ENCODE measurements around the gene ADCYAP1R1. TPM values are rescaled to one million over a fixed set of nuclear protein-coding genes. Genes with fewer than 3 reads are reported as not detected.
A peak's percentile ranks its signal among the peaks of the same experiment; 100 is the strongest.

The ADCYAP1R1 gene
- total and polyA plus RNA-seq, 7 donors = 0.60 to 35.7 (median 18.2) TPM; not detected in 1

DNA sequence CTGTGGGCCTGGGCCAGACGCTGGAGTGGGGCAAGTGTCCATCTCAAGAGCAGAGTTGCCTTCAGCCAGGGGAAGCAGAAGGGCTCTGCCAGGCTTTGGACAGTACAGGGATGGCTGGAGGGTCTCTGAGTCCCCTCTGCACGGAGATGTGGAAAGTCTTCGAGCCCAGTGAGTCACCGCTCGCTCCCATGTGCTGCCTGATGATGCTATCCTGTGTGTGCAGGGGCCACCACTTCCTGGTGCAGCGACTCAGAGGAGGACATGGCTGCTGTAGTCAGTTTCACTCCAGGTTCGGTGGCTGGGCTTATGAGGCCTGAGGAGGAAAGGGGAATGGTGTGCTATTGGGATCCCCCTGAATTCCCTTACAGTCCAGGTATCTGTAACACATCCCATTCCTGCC is 6.0 kb downstream of the ADCYAP1R1 start:
- Histone ChIP-seq H3K4me3 (no peak overlapping the region), H3K4me1 (peaks cover 0 to 6% (median under 1%) of the 10 kb centered on the region in 4 donors), H3K36me3 (no peaks in the 10 kb centered on the region), H3K27ac (peak overlapping the region in 1 of 4 donors; percentile 27), H3K27me3 (peaks cover 13 to 31% (median 15%) of the 10 kb centered on the region in 3 donors), H3K9me3 (no peaks in the 10 kb centered on the region)
- TF ChIP-seq POLR2A (IDR thresholded peaks at IDR 0.05) (no peak), POLR2AphosphoS5 (IDR thresholded peaks at IDR 0.05) (no peak), EP300 (IDR thresholded peaks at IDR 0.05) (no peak), CTCF (IDR thresholded peaks at IDR 0.05) (no peak)
- DNase-seq = no peak
- intact Hi-C loops (cut with DNase I) = no loop called here
- WGBS, 2 donors = 69 to 71% methylated on average over 7 of the region's 7 CpGs

DNA sequence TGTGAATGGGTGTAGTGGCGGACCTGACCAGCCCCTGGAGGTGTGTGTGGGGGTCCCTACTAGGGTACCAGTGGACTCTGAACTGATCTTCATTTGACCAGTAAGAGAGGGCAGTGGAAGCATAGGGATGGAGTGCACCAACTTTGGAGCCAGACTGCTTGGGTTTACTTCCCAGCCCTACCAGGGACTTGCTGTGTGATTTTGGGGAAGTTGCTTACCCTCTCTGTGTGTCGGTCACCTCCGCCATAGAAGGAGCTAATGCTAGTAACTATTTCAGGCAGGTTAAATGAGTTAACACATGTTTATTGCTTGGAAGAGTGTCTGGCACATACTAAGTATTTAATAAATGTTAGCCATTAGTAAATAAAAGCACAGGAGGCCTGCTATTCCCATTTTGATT is 6.6 kb downstream of the ADCYAP1R1 start:
- DNase-seq = no peak
- Histone ChIP-seq H3K27me3 (peaks cover 8 to 26% (median 10%) of the 10 kb centered on the region in 3 donors), H3K9me3 (no peaks in the 10 kb centered on the region), H3K36me3 (no peaks in the 10 kb centered on the region), H3K4me3 (no peak overlapping the region), H3K27ac (no peak overlapping the region), H3K4me1 (no peaks in the 10 kb centered on the region)
- intact Hi-C loops (cut with DNase I) = no loop called here
- WGBS, 2 donors = 90 to 92% methylated on average over 3 of the region's 3 CpGs
- TF ChIP-seq POLR2A (IDR thresholded peaks at IDR 0.05) (no peak), CTCF (IDR thresholded peaks at IDR 0.05) (no peak), EP300 (IDR thresholded peaks at IDR 0.05) (no peak), POLR2AphosphoS5 (IDR thresholded peaks at IDR 0.05) (no peak)

GRCh38 chr7:31059551-31059950 is 7.4 kb downstream of the ADCYAP1R1 start:
- no peaks in the 10 kb centered on the region for H3K9me3 ChIP-seq
- TF ChIP-seq POLR2A (IDR thresholded peaks at IDR 0.05) (no peak), EP300 (IDR thresholded peaks at IDR 0.05) (no peak), CTCF (IDR thresholded peaks at IDR 0.05) (no peak), POLR2AphosphoS5 (IDR thresholded peaks at IDR 0.05) (no peak)
- H3K27me3 ChIP-seq = peaks cover 1 to 17% (median 4%) of the 10 kb centered on the region in 3 donors
- no peaks in the 10 kb centered on the region for H3K36me3 ChIP-seq
- no peak overlapping the region for H3K27ac ChIP-seq
- no peak overlapping the region for H3K4me3 ChIP-seq
- WGBS, 2 donors = 67 to 72% methylated on average over 8 of the region's 8 CpGs
- DNase-seq = peak; percentile 68
- intact Hi-C loops (cut with DNase I) = no loop called here
- H3K4me1 ChIP-seq = no peaks in the 10 kb centered on the region

- H3K27ac ChIP-seq = no peak overlapping the region
- TF ChIP-seq POLR2AphosphoS5 (IDR thresholded peaks at IDR 0.05) (no peak), POLR2A (IDR thresholded peaks at IDR 0.05) (no peak), EP300 (IDR thresholded peaks at IDR 0.05) (no peak), CTCF (IDR thresholded peaks at IDR 0.05) (no peak)
- H3K36me3 ChIP-seq = no peaks in the 10 kb centered on the region
- intact Hi-C loops (cut with DNase I) = no loop called here
- 42 to 74% methylated on average over 5 of the region's 5 CpGs for WGBS, 2 donors
- H3K9me3 ChIP-seq = no peaks in the 10 kb centered on the region
- no peak overlapping the region for H3K4me3 ChIP-seq
- H3K27me3 ChIP-seq = peaks cover 0 to 12% (median 0%) of the 10 kb centered on the region in 3 donors
- no peaks in the 10 kb centered on the region for H3K4me1 ChIP-seq
- DNase-seq = no peak
These were observed 9.1 kb downstream of the ADCYAP1R1 start for GRCh38 chr7:31061185-31061584.
